HepG2 (cell line): ENCODE results near the gene C2orf81.

ENCODE experiments used
- NR1H2 ChIP-seq: sonication (generic); formaldehyde crosslinking; IDR thresholded peaks from 2 replicates; pipeline ENCODE4 v1.8.1; 2022; ENCODE audit warnings: low read depth, missing genetic modification reagents, borderline replicate concordance
- TF ChIP-seq, protein P1 (sequence below): sonication (generic); formaldehyde crosslinking; IDR thresholded peaks from 2 replicates; pipeline ENCODE4 v1.5.0; 2020; ENCODE audit warnings: mild to moderate bottlenecking, missing genetic modification reagents, moderate library complexity
- TF ChIP-seq, protein P2 (sequence below): sonication (generic); formaldehyde crosslinking; IDR thresholded peaks from 2 replicates; pipeline ENCODE4 v1.8.1; 2023; ENCODE audit warnings: mild to moderate bottlenecking, inconsistent platforms, moderate library complexity, missing genetic modification reagents, borderline replicate concordance

DNA sequence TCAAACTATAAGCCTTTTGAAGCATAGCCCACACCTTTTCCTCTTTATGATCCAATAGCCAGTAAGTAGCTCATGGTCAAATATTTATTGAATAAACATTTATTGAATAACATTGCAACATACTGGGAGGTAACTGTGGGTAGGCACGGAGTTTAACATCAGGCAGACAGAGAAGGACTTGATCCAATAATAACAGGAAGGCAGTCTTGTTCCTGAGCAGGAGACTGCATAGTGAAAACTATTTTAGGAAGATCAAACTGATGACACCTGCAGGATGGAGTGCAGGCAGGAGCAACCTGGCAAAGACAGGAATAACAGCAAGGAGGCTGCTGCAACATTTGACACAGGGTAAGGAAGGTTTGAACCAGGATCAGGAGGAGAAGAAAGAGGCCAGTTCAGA is 38.2 kb downstream of the C2orf81 start:
- TF ChIP-seq, protein P1, sequence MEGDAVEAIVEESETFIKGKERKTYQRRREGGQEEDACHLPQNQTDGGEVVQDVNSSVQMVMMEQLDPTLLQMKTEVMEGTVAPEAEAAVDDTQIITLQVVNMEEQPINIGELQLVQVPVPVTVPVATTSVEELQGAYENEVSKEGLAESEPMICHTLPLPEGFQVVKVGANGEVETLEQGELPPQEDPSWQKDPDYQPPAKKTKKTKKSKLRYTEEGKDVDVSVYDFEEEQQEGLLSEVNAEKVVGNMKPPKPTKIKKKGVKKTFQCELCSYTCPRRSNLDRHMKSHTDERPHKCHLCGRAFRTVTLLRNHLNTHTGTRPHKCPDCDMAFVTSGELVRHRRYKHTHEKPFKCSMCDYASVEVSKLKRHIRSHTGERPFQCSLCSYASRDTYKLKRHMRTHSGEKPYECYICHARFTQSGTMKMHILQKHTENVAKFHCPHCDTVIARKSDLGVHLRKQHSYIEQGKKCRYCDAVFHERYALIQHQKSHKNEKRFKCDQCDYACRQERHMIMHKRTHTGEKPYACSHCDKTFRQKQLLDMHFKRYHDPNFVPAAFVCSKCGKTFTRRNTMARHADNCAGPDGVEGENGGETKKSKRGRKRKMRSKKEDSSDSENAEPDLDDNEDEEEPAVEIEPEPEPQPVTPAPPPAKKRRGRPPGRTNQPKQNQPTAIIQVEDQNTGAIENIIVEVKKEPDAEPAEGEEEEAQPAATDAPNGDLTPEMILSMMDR (CRISPR knock-in tag), result no peak
- TF ChIP-seq NR1H2 (CRISPR knock-in tag), result no peak
- TF ChIP-seq, protein P2, sequence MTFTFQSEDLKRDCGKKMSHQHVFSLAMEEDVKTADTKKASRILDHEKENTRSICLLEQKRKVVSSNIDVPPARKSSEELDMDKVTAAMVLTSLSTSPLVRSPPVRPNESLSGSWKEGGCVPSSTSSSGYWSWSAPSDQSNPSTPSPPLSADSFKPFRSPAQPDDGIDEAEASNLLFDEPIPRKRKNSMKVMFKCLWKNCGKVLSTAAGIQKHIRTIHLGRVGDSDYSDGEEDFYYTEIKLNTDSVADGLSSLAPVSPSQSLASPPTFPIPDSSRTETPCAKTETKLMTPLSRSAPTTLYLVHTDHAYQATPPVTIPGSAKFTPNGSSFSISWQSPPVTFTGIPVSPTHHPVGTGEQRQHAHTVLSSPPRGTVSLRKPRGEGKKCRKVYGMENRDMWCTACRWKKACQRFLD (CRISPR knock-in tag), result no peak
